ENCODE data around the gene CDK12.

Gene CDK12

GRCh38 chr17:39581759-39582085 lies 120.4 kb downstream of the CDK12 start:
- H3K27ac ChIP-seq: no peak overlapping the region
- TF ChIP-seq CTCF (conservative IDR thresholded peaks at IDR 0.05): no peak

GRCh38 chr17:39582658-39583057 lies 121.4 kb downstream of the CDK12 start:
- no peak for TF ChIP-seq CTCF (conservative IDR thresholded peaks at IDR 0.05)
- no peak overlapping the region for H3K27ac ChIP-seq
